Stimulated activated CD8-positive, alpha-beta memory T cell treated with anti-CD3 and anti-CD28 coated beads, Interleukin-4, amount 100 ng/mL, for 4 hours (primary cell): ENCODE results near the gene TMC5.
"Not testable (repeated sequence)": the region's sequence is repeated elsewhere in the genome, so short reads cannot be mapped to it uniquely, and the experiment has no call there.

Experiments
- DNase-seq, 2 donors: peaks; one replicate each; pipeline ENCODE4 v3.0.0-alpha.2; 2020; ENCODE audit warnings: low read depth in 2 of 2, low spot score in 1 of 2

Gene TMC5, protein sequence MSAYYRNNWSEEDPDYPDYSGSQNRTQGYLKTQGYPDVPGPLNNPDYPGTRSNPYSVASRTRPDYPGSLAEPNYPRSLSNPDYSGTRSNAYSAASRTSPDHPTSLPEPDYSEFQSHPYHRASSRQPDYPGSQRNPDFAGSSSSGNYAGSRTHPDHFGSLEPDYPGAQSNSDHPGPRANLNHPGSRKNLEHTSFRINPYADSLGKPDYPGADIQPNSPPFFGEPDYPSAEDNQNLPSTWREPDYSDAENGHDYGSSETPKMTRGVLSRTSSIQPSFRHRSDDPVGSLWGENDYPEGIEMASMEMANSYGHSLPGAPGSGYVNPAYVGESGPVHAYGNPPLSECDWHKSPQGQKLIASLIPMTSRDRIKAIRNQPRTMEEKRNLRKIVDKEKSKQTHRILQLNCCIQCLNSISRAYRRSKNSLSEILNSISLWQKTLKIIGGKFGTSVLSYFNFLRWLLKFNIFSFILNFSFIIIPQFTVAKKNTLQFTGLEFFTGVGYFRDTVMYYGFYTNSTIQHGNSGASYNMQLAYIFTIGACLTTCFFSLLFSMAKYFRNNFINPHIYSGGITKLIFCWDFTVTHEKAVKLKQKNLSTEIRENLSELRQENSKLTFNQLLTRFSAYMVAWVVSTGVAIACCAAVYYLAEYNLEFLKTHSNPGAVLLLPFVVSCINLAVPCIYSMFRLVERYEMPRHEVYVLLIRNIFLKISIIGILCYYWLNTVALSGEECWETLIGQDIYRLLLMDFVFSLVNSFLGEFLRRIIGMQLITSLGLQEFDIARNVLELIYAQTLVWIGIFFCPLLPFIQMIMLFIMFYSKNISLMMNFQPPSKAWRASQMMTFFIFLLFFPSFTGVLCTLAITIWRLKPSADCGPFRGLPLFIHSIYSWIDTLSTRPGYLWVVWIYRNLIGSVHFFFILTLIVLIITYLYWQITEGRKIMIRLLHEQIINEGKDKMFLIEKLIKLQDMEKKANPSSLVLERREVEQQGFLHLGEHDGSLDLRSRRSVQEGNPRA

DNA sequence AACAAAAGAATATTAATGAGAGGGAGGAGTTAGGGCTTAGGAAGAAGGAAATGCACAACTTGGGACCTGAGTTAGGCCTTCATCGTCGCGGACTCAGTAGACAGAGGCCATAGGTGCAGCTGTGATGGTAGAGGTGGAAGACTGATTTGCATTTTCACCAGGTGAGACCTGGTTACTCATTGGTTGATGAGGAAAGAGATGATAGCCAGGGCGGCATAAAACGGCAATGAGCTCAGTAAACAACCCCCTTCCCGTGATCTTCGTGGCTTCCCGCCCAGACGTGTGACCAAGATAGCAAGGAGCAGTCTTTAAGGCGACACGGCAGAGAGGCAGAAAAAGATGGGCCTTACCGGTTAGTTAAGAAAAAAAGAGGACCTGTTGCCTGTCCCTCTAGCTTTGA is at the start of gene TMC5:
Gene TMC5, plus strand, starts transcription at position 244 of the 400 bp plus-strand sequence. CDS start 22,156 bp downstream, outside the sequence.
- DNase-seq = no peak

- not testable (repeated sequence) for DNase-seq
Observed at GRCh38 chr16:19372541-19372940, 45.1 kb upstream of the TMC5 start.

GRCh38 chr16:19374402-19374801 is 43.3 kb upstream of the TMC5 start:
- DNase-seq = no peak

- no peak for DNase-seq
Observed at GRCh38 chr16:19375561-19376158, 42.0 kb upstream of the TMC5 start.

GRCh38 chr16:19377864-19378263 is 39.8 kb upstream of the TMC5 start:
- DNase-seq = no peak

DNA sequence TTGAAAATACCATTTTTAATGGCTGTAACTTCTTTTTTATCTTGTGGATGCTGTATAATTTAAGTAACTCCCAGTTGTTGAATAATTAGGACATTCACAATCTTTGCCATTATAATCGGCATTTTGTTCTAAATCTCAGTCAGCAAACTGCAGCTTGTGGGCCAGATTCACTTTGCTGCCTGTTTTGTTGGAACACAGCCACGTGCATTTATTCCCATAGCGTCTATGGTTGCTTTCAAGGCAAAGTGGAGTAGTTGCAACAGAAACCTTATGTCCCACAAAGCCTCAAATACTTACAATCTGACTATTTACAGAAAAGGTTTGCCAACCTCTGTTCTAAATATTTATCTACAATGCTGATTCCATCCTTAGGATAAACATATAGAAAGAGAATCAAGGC is 39.2 kb upstream of the TMC5 start:
- no peak for DNase-seq

GRCh38 chr16:19379838-19380237 is 37.8 kb upstream of the TMC5 start:
- DNase-seq = no peak

GRCh38 chr16:19380328-19380727 is 37.4 kb upstream of the TMC5 start:
- no peak for DNase-seq

GRCh38 chr16:19382084-19382801 is 35.4 kb upstream of the TMC5 start:
- no peak for DNase-seq

GRCh38 chr16:19382887-19383816 is 34.5 kb upstream of the TMC5 start:
- DNase-seq = no peak

DNA sequence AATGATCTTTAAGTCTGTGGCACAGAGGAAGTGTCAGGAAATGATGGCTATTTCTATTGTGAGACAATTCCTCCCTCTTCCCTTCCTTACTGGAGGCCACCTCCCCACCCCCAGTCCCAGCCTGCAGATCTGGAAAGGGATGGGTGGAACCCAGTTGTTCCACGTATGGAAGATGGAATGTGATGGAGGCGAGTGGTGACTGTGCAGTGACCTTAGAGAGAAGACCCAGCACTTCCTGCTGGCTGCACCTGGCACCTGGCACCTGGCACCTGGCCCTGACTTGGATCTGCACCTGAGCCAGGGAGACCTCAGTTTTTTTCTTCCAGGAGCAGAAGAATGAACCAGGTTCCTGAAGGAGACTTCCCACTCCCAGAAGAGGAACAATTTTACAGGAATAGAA is 33.0 kb upstream of the TMC5 start:
- no peak for DNase-seq

GRCh38 chr16:19386525-19386924 is 31.2 kb upstream of the TMC5 start:
- DNase-seq = no peak

GRCh38 chr16:19389246-19389645 is 28.4 kb upstream of the TMC5 start:
- no peak for DNase-seq

GRCh38 chr16:19391185-19391776 is 26.4 kb upstream of the TMC5 start:
- not testable (repeated sequence) for DNase-seq

- DNase-seq = no peak
Observed at GRCh38 chr16:19392352-19392751, 25.3 kb upstream of the TMC5 start.

DNA sequence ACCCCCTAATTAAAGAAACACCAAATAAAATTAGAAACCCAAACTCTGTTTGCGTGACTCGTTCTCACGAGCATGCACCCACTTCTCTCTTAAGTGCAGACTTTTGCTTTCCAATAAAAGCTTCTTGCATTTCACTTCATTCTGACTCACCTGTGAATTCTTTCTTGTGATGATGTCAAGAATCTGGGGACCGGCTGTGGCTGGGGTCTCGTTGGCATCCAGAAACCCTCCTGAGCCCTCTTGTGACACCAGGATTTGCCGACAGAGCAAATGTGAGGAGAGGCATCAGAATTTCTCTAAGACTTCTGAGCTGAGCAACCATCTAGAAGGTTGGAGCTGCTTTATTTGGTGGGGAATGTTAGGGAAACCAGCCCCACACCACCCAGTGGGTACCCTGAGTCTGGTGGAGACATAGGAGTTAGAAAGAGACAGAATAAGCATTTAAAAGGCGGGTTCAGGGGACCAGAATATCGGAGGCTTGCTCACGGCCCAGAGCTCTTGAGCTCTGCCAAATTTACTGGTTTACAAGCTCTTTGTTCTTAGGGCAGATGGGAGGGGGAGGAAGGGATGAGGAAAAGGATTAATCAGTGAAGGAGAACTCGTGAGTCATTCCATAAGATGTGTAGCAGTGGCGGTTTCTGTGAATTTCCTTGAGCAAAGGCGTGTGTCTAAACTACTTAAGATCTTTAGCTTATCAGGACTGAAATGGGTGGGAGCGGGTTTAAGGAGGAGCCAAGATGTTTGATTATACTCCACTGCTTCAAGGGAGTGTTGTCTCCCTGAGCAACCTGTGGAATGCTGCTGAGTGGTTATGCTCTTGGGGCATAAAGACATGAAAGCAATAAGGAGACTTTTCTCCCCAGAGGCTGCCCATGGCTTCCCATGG is 24.2 kb upstream of the TMC5 start:
- no peak for DNase-seq

- DNase-seq = not testable (repeated sequence)
Observed at GRCh38 chr16:19395646-19396267, 21.9 kb upstream of the TMC5 start.

DNA sequence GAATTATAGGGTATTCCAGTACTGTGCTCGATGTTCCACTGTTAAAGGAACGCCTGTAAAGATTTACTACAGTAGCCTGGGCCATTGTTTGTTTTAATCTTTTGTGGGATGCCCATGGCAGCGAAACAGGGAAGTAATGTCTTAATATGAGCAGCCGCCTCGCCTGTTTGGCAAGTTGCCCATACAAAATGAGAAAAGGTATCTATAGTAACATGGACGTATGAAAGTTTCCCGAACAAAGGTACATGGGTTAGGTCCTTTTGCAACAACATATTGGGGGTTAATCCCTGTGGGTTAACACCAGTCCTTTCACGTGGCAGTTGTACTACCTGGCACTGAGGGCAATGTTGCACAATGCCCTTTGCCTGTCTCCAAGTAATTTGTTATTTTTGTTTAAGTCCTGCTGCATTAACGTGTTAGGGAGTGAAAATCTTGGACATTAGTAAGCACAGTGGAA is 21.1 kb upstream of the TMC5 start:
- no peak for DNase-seq
